NCI-H524 treated with DMSO at 0.1 percent for 48 hours (cell line): ENCODE results near the gene PAPPA.

Experiments used
- DNase-seq: peaks from one replicate; lab custom pipeline; 2025; lab: John Stamatoyannopoulos, UW

Gene PAPPA

GRCh38 chr9:116232424-116233159, 79.0 kb downstream of the PAPPA start:
- no peak for DNase-seq

DNA sequence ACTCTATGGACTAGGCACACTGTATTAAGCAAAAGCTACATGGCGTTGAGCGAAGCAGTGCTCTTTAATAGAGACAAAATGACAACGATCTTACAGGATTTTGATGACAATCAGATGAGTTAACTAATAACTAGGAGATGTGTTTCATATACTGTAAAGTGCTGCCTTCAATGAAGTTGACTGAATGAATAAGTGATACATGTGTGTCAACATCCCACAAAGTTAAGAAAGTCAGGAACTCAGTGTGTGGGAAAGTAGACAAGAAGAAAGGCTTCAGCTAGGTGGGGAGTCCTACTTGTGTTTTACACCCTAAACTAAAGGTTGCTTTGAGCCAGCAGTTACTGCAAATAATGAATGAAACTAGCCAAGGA, 79.6 kb downstream of the PAPPA start:
- no peak for DNase-seq

DNA sequence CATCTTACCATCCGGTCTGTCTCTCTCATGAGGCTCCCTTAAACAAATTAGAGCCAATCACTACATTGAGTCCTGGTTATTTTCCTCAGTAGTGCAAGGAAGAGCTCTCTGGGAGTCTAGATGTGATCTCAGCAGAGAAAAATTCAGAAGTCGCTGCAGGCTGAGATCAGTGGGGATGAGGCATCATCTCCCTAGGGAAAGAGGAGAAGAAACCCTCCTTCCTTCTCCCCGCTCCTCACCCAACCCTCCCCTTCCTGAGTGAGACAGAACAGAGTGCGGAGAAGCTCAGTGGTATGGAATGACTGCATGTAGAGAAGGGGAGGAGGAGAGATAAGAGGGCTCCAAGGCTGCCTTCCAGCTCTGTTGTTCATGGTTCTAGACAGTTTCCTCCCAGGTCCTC, 80.5 kb downstream of the PAPPA start:
- DNase-seq = no peak

- peak; percentile 23 for DNase-seq
These were observed 83.4 kb downstream of the PAPPA start for GRCh38 chr9:116236979-116237378.

DNA sequence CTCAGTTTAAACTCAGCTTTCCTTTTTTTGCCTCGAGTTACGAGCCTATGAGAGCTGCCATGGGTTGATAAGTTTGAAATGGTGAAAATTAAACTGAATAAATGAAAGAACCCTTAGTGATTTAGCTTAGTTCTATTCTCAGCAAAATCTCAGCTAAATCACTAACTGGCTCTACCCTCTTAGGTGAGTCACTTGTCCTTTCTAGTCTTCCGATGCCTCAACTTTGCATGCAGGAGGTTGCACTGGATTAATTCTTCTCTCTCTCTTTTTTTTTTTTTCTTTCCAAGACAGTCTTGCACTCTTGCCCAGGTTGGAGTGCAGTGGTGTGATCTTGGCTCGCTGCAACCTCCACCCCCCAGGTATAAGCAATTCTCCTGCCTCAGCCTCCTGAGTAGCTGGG, 83.9 kb downstream of the PAPPA start:
- DNase-seq = no peak

DNA sequence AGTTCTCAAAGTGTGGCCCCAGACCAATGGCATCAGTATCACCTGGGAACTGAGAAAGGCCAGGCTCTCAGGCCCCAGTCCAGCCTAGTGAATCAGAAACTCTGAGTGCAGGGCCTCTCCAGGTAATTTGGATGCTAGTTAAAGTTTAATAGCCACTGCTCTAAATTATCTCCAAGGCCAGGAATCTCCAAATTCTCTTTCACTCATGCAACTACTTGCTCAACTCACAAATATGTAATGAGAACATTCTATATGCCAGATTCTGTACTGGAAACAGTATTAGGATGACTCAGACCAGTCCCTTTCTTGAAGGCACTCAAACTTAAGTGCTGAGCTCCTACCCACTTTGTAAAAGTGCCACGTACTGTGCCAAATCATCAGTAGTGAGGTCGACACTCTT, 84.6 kb downstream of the PAPPA start:
- no peak for DNase-seq

GRCh38 chr9:116238776-116239340, 85.3 kb downstream of the PAPPA start:
- no peak for DNase-seq

GRCh38 chr9:116243708-116244107, 90.1 kb downstream of the PAPPA start:
- DNase-seq = no peak

DNA sequence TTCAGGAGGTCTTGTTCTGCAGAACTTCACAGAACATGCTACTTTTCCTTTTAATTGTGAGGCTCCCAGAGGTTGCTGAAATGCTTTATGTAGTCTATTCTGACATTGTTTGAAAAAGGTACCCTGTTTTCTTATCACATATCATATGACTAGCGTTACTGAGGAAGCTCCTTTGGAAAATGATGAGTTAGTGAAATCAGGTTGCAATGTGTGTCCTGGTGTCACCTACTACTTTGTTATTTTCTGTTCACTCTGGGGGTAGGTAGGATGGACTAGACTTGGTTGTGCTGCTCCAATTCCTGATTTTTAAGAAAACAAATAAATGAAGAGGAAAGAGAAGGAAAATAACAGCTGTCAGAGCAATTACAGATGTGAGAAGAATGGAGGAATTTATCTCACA, 93.7 kb downstream of the PAPPA start:
- no peak for DNase-seq

GRCh38 chr9:116247791-116248374, 94.3 kb downstream of the PAPPA start:
- no peak for DNase-seq

GRCh38 chr9:116250891-116251290, 97.3 kb downstream of the PAPPA start:
- DNase-seq = no peak

- no peak for DNase-seq
These were observed 97.8 kb downstream of the PAPPA start for GRCh38 chr9:116251366-116251765.

DNA sequence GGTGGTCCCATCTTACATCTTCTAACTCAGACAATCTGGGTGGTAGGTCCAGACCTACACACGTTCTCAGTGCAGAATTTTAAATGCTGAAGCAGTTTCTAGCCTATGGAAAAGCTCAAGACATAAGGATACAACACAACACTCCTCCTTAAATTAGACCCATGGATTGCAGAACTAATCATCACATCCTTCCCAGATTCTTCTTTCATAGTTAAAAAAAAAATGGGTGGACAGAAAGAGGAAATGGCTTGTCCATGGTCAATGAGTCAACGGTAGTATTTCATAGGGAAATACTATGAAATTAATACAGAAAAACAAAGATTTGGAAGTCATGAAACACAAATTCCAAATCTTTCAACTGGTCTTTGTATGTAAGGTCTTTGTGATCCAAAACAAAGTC, 106.9 kb downstream of the PAPPA start:
- DNase-seq = no peak

GRCh38 chr9:116262448-116262847, 108.9 kb downstream of the PAPPA start:
- peak; percentile 91 for DNase-seq

DNA sequence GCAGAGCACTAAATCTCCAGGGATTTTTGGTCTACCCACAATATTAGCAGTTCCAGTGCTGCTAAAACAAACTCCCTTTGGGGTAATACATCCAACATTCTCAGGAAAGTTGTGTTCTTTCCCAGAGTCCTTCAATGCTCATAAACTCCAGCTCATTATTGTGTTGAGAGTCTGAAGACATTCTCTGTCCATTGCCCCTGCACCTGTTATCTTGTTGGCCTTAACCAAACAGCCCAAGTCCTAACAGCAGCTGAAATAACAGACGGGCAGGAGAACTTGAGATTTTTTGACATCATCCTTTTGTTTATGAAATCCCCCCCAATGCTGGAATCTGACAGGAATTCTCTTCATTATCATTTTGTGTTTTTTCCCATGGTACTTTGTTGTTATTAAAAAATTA, 110.8 kb downstream of the PAPPA start:
- no peak for DNase-seq

GRCh38 chr9:116267021-116267420, 113.4 kb downstream of the PAPPA start:
- DNase-seq = no peak

- DNase-seq = peak; percentile 32
These were observed 115.7 kb downstream of the PAPPA start for GRCh38 chr9:116269250-116269649.

- DNase-seq = no peak
These were observed 117.0 kb downstream of the PAPPA start for GRCh38 chr9:116270546-116270945.

DNA sequence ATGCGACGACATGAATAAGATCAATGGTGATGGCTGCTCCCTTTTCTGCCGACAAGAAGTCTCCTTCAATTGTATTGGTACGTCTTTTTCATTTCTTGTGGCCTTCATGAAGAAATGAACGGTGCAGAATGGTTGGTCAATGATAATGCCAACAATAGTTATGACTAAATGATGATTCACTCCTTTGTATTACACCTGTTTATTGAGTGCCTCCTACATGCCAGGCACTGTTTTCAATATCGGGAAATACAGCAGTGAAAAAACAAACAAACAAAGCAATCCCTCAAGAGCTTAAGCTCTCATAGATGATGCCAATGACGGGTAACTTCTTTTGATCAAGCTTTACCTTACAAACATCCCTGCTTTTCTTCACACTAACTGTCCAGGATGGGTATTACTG, 117.7 kb downstream of the PAPPA start:
- no peak for DNase-seq

GRCh38 chr9:116271991-116272390, 118.4 kb downstream of the PAPPA start:
- DNase-seq = no peak

GRCh38 chr9:116274293-116274692, 120.7 kb downstream of the PAPPA start:
- DNase-seq = no peak

GRCh38 chr9:116275418-116276195, 122.0 kb downstream of the PAPPA start:
- no peak for DNase-seq

DNA sequence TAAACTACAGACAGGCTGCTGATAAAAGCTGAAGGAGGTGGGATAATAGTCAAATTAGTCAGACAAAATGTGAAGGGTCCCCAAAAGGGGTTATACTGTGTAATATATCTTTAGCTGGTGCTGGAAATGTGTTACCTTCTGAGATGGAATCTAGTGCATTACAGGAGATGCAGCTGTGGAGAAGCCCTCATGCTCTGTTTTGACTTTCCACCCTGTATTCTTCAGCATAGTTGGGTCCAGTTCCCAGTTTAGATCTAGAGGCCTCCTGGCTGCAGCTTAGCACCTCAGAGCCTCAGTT, 122.6 kb downstream of the PAPPA start:
- DNase-seq = no peak
